SK-N-DZ (cell line): ENCODE results near the gene WDR31.
"Not testable (repeated sequence)": the region's sequence is repeated elsewhere in the genome, so short reads cannot be mapped to it uniquely, and the experiment has no call there.

Experiments used
- DNase-seq: peaks from one replicate; pipeline ENCODE4 v3.0.0-alpha.2; 2015; ENCODE audit warnings: low spot score

WDR31 gene

DNA sequence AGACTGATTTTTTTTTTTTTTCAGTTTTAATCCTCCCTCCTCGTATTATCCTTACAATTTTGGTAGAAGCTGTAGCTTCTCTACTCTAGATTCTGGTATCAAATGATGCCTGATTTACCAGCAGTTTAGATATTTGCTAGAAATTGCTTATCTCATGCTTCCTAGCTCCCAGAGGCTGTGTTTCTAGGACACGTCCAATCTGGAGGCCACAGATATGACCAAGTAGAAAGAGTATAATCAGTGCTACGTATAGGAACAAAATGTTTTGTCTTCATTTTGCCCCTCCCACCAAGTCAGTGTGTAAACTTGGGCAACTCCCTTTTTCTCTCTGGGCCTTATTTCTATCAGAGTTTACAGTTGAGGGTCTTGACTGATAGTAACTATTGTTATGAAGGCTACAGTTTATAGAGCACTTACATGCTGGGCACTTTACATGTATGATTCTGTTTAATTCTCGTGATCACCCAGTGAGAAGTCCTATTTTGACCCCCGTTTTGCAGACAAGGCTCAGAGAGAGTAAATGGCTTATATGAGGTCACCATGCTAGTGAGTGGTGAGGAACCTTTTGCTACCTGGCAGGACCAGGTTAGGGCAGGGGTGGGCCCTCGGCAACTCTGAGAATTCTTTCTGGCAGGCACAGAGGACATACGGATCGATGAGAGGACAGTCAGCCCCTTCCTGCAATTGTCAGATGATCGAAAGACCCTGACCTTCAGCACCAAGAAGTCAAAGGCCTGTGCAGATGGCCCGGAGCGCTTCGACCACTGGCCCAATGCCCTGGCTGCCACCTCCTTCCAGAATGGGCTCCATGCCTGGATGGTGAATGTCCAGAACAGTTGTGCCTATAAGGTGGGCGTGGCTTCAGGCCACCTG lies 29.1 kb upstream of the WDR31 start:
- DNase-seq: no peak

DNA sequence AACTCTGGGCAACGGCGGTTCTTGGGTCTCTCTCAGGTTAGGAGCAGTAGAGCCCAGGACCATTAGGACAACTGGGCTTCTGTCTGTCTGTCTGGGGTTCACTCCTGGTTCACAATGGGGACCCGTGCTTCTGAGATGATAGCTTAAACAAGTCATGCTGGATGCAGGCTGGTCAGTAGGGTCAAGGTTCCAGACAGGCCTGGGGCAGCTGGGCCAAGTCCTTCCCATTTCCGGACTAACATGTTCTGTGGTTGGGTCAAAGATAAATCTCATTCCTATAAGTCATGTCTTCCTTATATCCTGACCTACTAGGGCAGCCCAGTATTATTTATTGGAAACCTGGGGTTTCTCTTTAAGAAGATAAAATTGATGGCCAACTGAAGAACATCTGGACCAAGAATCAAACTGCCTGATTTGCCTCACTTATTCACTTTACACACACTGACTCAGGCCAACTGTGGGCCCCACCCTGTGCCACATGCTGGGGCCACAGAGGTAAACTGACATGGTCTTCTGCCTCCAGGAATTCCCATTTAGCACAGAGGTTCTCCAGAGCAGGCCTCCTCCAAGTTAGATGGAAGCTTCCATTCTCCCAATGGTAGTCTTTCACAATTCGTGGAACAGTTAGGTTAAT lies 28.4 kb upstream of the WDR31 start:
- no peak for DNase-seq

DNA sequence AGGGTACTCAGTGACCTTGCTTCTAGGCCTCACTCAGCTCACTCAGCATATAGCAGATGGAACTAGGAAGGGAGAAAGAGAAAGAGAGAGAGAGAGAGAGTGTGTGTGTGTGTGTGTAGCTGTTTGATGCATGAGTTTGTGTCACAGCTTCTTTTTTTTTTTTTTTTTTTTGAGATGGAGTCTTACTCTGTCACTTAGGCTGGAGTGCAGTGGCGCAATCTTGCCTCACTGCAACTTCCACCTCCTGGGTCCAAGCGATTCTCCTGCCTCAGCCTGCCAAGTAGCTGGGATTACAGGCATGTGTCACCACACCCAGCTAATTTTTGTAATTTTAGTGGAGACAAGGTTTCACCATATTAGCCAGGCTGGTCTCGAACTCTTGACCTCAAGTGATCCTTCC lies 25.6 kb upstream of the WDR31 start:
- not testable (repeated sequence) for DNase-seq

DNA sequence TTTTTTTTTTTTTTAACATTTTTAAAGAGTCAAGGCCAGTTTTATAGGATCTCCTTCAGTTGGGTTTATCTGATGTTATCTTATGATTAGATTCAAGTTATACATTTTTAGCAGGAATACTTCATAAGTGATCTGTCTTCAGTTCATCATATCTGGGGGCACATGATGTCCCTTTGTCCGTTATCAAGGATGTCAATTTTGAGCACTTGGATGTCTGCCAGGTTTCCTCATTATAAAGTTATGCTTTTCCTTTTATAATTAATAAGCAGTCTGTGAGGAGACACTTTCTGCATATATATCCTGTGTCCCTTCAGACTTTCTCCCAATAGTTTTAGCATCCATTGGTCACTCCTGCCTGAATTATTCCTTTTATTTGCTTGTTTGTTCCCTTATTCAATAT lies 24.9 kb upstream of the WDR31 start:
- DNase-seq: no peak

DNA sequence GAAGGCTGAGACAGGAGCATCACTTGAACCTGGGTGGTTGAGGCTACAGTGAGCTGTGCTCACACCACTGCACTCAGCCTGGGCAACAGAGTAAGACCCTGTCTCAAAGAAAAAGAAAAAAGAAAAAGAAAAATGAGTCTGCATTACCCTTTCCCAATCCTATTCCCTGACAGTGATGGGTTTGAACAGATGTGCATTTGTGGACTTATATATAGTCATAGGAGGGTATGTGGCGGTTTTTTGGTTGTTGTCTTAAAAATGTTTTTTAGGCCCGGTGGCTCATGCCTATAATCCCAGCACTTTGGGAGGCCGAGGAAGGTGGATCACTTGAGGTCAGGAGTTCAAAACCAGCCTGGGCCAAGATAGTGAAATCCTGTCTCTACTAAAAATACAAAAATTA lies 23.3 kb upstream of the WDR31 start:
- DNase-seq: no peak

DNA sequence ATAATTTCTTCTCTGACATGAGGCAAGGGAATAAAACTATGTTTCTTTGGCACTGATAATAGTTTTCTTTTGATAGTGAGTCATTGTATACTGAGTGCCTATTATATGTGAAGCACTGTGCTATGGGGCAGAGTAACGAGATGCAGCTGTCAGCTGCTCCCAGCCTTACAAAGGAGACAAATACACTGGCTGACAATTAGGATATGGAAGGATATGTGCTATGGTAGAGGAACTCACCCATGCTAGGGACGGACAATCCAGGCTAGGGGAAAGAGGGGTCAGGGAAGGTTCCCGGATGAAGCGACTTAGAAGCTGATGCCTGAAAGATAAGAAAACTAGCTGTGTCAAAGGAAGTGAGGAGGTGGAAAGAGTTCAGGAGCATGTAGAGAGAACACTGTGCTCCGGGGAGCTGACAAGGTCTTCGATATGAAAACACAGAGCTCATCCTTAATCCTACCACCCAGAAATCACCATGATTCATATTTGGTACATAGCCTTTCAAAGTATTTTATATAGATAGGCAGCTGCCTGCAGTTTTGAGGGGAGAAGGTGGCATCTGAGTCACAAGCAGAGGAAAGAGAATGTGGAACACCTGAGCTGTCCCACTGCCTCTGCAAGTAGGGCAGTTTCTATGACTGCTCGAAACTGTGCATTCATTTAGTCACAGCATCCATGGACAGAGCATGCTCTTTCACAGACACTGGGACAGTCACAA lies 21.4 kb upstream of the WDR31 start:
- DNase-seq: no peak

DNA sequence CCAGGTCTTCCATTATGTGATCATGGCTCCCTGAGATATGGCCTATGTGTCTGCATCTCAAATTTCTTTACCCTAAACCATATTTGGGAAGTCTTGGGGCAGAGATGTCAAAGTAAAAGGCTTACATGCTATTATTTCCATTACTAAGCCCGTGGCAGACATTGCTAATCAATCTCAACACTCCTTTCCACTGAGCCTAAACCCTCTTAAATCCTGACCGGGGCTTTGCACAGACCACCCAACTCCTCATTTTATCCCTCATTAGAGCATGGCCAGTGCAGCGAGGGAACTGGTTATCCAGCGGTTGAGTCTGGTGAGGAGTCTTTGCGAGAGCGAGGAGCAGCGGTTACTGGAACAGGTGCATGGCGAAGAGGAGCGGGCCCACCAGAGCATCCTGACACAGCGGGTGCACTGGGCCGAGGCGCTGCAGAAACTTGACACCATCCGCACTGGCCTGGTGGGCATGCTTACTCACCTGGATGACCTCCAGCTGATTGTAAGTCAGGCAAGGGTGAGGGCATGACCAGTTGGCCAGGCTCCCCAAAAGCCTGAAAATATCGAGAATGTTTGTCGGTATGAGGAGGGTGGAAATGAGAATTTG lies 20.3 kb upstream of the WDR31 start:
- no peak for DNase-seq

DNA sequence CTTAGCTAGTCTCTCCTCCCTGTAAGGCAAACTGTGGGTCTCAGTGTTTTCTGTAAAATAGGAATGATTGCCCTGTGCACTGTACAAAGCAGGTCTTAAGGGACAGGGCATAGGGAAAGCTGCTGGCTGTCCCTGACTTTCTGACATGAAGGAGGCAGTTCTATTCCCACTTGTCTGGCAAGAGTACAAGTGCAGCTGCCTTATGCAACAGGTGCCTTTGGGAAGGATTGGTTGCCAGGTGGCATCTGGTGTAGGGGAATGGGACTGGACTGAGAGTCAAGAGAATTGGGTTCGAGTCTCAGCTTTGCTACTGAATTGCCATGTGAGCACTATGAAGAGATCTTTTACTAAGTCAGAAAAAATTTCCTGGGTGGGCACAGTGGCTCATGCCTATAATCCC lies 19.3 kb upstream of the WDR31 start:
- no peak for DNase-seq

DNA sequence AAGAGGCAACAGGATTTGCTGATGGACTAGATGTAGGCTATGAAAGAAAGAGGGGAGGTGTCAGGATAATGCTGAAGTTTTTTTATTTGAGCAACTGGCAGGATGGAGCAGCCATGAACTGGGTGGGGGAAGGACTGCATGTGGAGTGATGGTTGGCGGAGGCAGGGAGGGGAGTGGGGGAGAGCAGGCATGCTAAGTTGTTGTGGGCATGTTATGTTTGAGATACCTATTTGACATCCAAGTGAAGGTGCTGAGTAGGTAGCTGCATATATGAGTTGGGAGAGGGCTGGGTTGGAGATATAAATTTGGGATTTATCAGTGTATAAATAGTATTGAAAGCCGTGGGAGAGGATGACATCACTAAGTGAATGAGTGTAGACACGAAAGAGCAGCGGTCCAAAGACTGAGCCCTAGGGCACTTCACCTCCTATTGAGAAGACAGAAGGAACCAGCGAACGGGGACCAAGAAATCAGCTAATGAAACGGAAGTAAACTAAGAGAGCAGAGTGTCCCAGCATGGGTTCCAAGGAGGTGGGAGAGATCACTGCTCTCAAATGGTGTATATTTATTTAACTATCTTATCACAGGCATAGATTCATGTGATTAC lies 16.7 kb upstream of the WDR31 start:
- no peak for DNase-seq

DNA sequence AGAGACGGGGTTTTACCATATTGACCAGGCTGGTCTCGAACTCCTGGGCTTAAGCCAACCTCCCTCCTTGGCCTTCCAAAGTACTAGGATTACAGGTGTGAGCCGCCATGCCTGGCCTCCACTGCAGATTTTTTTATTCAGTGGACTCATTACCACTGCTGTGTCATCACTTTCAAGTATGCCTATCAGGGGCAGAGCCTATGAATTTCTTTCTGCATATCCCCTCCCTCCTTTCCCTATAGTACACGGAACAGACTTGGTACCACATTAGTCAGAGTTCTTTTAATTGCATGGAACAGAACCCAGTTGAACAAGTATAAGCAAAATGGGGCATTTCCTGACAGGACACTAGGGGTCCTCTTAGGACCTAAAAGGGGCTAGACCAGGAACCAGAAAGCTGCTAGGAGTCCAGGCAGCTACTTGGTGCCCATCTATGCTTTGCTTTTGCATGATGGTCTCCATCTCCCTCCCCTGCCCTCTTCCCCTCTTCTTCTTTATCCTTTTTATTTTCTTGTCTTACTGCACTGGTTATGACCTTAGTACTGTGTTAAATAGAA lies 15.0 kb upstream of the WDR31 start:
- no peak for DNase-seq

DNA sequence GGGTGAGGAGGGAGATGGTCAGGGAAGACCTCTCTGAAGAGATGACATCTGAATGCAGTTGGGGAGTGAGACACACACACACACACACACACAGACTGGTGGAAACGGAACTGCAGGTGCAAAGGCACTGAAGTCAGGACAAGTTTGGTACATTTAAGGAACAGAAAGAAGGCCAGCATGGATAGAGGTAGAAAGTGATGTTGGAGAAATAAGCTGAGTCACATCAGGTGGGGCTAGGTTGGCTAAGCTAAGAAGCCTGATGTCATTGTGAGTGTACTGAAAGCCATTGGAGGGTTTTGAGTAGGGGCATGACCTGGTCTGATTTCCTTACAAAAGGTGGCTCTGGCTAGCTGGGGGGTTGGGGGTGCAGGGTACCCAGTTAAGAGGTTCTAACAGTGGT lies 12.3 kb upstream of the WDR31 start:
- DNase-seq: no peak

DNA sequence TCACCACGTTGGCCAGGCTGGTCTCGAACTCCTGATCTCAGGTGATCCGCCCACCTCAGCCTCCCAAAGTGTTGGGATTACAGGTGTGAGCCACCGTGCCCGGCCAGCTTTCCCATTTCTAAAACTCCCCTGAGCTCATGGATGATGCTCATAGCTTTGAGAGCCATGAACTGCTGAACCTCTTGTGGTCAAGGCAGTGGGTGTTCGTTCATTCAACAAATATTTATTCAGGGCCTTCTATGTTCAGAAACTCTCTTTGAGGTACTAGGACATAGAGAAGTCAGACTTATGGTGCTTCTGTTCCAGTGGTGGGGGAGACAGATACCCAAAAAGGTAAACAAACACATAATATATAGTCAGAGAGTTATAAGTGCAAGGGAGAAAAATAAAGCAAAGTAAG lies 11.9 kb upstream of the WDR31 start:
- DNase-seq: no peak

DNA sequence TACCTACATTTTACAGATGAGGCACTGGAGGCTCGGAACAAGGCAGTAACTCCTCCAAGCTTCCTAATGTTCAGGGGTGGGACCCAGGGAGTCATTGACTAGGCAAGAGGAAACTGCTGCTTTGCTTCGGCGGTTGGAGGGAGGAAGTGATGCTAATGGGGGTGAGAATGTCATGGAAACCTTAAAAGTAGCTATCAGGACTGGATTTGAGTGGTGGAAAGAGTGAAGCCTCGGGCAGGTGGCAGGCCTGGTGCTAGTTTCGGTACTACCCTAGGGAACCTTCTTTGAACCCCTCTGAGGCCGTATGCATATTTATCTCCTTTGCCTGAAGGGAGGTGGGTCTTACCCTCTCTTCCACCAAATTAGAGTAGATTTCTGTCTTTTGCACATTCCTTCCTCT lies 10.9 kb upstream of the WDR31 start:
- DNase-seq: no peak

DNA sequence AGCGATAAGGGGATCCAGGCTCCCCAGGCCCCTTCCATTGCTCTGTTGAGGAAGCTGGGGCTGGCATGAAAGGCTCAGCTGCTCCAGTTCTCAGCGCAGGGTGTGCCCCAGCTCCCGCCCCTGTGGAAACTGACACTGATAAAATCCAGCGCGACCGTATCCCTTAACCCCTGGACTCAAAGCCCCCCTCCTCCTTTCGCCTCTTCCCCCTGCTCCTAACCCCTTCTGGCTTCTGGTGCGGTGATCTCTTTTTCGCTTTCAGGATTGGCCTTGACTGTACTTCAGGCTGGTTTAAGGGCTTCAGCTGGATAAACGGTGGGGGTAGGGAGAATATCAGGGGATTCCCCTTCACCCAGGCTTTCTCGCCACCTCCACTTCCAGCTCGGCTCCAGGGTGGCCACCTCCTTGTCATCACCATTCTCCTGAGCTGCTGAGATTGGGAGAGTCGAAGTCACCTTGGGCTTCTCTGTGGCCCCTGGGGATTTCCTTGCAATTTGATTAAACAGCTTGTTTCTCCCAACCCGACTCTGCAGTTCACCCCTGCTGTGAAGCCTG lies 10.1 kb upstream of the WDR31 start:
- DNase-seq: no peak

DNA sequence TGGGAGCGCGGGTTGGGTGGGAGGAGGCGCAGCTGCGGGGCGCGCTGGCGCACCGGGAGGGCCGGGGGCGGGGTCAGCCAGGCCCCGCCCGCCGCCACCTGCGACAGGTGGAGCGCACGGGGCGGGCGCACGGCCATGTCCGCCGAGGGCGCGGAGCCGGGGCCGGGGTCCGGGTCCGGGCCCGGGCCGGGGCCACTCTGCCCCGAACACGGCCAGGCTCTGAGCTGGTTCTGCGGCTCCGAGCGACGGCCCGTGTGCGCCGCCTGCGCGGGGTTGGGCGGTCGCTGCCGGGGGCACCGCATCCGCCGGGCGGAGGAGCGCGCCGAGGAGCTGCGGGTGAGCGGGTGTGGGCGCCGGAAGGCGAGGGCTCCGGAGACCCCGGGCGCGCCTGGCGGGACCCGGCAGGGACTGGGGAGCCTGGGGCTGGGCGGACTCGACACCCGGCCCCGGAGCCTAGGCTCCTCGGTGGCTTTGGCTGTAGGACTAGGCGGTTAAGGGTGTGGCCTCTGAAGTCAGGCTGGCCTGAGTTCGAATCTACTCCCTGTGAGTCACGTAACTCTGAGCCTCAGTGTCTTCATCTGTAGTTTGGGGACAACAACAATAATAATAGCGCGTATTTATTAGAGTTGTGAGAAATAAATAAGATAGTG lies 9.5 kb upstream of the WDR31 start, which contains the start of gene BSPRY:
TSS of gene BSPRY (plus strand) at position 97 of the 650 bp plus-strand sequence. CDS start at position 136, 39 bp downstream.
- DNase-seq: no peak

DNA sequence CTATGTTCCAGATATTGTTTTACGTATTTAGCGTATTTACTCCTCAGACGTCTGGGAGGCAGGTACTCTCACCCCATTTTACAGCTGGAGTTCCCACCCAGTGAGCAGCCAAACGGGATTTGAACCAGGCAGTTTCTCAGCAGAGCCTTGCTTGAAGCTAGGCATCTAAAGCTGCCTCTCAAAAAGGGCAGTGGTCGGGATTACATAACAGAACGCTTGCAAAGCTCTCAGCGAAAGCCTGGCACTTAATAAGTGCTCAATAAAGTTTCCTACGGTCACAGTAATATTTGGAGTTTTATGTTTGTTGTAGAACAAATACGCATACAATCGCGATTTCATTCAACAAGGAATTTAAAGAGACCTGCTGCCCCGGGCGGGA lies 9.0 kb upstream of the WDR31 start:
- no peak for DNase-seq

DNA sequence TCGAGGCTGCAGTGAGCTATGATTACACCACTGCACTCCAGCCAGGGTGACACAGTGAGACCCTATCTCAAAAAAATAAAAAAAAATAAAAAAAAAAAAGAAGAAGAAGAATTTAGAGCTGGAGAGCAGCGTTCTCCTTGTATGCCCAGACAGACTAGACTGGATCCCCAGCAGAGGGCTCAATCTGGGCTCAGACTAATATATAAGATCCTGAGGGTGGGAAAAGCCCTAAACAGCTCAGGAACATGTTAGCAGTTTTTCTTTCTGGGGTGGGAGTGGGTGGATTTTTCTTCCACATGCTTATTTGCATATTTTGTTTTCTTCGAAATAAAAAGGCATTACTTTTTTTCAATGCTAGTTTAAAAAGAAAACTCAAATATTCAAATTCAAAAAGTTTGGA lies 8.4 kb upstream of the WDR31 start:
- no peak for DNase-seq

DNA sequence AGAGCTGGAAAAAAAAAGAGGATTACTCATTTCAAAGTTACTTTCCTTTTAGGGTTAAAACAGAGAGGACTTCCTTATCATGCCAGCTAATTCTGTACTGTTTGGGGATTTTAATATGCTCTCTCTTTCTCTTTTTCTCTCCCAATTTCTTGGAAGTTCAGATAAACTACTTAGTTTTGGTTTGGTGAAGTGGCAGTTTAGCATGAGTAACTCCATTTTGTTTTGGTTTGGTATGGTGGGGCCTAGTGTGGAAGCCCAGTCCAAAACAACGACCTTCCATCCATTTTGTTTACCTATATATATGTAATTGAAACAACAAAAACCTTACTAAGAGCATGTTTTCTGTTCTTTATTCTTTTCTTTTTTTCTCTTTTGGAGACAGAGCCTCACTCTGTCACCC lies 5.6 kb upstream of the WDR31 start:
- no peak for DNase-seq

DNA sequence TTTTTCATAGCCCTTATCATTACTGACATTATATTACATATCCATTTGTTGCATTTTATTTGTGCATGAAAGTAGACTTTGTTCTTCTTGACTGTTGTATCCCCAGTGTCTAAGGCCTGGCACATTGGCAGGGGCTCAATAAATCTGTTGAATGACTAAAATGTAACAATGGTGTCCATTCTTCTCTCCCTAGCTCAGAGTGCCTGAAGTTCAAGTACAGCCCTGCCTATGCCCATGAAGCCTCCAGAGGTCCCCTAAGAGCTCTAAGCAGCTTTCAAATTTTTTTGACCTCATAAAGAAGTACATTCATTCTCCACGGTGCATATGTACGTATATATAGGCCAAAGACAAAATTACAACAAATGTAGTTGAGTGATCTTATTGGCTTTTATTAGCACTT lies 5.1 kb upstream of the WDR31 start:
- no peak for DNase-seq

DNA sequence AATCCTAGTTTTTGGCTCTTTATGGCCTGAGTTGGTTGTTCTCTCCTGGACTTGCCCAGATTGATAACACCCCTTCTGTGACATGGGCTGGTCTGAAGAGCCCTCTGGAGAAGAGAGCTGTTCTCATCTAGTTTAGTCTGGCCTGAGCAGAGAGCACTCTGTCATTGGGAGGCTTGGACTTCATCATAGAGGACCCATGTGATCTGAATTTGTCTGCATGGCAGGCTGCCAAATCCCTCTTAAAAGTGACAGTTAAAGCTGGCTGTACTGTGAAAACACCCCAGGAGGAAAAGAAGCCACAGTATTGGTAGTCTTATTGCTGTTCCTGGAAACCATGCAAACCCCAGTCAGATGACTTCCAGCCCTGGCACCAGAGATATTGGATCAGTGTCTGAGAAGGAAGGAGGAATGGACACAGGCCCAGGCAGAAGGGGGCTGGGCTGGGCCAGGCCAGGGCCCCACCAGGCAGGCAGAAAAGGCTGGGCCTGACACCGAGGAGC lies 3.7 kb upstream of the WDR31 start:
- peak; percentile 56 for DNase-seq
